T-helper 1 cell (primary cell): ENCODE data around the gene DRAXIN.
A peak's percentile ranks its signal among the peaks of the same experiment; 100 is the strongest.

Experiments
- DNase-seq, 5 donors: peaks; one replicate each; pipeline ENCODE4 v3.0.0-alpha.2; 2012 to 2020
- total RNA-seq, 4 donors: gene quantifications; one replicate each; lab custom pipeline; 2026; lab: John Stamatoyannopoulos, UW

Gene DRAXIN, protein sequence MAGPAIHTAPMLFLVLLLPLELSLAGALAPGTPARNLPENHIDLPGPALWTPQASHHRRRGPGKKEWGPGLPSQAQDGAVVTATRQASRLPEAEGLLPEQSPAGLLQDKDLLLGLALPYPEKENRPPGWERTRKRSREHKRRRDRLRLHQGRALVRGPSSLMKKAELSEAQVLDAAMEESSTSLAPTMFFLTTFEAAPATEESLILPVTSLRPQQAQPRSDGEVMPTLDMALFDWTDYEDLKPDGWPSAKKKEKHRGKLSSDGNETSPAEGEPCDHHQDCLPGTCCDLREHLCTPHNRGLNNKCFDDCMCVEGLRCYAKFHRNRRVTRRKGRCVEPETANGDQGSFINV
- total RNA-seq: 0.27 to 1.1 (median 0.39) reads per million in 4 donors

DNA sequence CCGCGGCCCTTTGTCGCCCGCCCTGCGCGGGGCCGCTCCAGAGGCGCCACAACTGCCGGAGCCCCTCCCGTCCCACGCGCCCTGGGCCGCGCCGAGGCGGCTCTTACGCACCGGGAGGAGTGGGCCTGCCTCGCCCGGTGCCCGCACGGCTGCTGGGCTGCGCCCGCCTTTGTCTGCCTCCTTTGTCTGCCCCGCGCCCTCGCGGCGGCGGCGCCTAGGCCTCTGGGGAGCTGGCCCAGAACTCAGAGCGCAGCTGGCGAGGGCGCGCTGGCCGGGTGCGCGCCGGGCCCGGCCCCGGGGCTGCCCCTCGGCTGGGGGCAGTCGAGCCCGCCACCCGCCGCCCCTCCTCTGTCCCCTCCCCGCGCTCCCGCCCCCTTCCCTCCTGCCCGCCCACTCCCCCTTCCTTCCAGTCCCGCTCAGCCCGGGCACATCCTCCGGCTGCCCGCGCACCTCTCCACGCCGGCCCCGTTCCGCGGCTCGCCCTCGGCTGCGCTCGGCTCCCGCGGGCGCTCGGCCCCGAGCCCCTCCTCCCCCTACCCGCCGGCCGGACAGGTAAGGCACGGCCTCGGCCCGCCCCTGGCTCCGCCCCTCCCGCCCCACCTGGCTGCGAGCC, at the start of gene DRAXIN:
Gene DRAXIN, plus strand, starts transcription at position 409 of the 613 bp plus-strand sequence. CDS start 14,549 bp downstream, outside the sequence.
- DNase-seq: no peak

DNA sequence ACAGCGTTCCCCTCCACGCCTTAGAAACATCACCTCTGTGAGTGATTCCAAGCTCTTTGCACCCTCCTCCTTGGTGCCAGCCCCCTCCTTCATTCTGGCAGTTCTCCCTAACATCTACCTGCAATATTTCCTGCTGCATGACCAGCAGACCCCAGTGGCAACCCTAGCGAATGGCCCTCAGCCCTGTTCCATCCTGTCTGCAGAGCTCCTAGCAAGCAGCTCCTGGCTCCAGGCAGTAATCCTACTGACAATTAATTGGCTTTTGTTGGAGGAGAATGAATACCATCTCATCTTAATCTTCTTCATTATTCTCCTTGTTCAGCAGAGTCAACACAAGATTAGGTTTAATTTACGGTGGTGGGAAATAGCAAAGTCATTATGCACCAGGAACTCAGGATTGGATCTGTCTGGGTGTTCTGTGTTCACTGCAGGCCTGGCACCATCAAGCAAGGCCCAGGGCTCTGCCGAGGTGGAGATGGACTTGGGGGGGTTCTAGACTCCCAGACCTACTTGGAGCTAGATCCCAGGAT, 49.7 kb upstream of the DRAXIN start:
- DNase-seq: no peak

DNA sequence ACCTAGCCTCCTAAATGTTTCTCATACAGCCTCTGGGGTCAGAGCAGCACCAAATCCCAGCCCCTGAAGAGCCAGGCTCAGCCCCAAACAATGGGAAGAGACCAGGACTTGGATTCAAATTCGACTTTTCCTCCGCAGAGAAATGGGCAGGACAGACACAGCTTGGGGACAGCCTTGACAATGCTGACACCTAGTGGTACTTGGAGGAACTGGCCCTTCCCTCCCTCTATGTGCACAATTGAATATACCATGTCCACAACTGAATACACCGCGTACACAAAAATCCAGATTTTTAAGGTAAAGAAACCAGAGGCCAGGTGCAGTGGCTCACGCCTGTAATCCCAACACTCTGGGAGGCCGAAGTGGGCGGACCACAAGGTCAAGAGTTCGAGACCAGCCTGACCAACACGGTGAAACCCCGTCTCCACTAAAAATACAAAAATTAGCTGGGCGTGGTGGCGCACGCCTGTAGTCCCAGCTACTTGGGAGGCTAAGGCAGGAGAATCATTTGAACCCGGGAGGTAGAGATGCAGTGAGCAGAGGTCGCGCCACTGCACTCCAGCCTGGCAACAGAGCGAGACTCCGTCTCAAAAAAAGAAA, 49.0 kb upstream of the DRAXIN start:
- peak in 4 of 5 donors; percentile 42 to 67 (median 58) for DNase-seq

DNA sequence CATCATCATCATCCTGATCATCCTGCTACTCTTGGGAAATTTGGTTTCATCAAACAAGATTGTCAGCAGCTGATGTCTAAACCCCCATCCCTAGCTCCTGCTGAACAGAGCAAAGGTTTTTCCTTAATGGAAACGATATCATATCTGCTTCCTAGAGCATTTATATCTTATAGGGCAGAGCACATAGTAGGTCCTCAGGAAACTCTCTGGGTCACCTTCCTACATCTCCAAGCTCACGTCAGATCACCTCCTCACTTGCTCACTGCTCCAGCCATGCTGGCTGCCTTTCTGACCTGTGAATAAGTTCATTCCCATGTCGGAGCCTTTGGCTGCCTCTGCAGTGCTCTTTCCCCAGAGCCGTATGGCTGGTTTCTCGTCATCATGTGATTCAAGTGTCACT, 47.7 kb upstream of the DRAXIN start:
- DNase-seq: no peak

DNA sequence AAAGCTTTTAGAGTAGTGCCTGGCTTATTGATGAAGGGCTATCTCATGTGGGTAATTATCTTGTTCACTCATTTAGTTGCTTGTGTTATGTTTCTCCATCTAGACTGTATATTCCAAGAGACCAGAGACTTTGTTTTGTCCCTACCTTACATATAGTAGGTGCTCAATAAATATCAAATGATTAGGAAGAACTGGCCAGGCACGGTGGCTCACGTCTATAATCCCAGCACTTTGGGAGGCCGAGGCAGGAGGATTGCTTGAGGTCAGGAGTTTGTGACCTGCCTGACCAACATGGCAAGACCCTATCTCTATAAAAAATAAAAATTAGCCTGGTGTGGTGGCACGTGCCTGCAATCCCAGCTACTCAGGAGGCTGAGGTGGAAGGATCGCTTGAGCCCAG, 46.2 kb upstream of the DRAXIN start:
- no peak for DNase-seq

DNA sequence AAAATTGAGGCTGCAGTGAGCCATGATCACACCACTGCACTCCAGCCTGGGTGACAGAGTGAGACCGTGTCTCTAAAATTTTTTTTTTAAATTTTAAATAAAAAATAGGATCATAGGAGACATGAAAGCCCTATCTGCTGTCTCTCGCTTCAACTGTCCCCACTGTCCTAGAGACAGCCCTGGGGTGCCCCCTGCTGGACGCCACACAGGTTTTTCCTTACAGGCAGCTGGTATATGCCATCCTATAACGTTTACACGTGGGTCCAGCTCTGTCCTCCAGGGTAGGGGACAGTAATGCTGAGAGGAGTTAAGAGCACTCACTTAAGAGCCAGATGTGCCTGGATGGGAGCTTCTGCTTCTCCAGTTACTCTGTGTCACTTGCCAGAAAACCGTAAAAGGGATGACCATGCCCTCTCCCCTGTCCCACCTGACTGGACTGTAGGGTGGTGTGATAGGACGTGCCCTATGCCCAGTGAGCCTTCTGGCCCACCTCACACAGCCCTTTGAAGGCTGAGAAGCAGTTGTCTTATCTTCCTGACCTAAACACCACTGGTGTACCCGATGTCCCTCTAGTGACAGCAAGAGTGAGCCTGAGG, 45.7 kb upstream of the DRAXIN start:
- peak; percentile 44 to 79 (median 68) for DNase-seq

DNA sequence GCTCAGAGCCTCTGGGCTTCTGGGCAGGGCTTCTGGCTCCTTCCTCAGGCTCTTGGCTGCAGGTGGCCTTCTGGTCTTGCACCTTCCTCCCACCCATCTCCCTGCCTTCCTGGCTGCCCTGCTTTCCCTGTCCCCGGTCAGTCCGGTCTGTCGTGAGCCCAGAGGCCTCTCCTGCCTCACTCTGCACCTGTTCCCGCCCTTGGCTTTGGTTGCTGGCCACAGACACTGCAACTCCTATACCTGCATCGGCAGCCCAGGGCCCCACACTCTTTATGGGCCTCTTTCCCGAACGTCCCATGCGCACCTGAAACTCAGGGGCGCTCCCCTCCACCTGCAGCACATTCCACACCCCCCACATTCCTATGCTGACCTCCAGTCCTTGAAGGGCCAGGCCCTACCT, 45.2 kb upstream of the DRAXIN start:
- DNase-seq: no peak

DNA sequence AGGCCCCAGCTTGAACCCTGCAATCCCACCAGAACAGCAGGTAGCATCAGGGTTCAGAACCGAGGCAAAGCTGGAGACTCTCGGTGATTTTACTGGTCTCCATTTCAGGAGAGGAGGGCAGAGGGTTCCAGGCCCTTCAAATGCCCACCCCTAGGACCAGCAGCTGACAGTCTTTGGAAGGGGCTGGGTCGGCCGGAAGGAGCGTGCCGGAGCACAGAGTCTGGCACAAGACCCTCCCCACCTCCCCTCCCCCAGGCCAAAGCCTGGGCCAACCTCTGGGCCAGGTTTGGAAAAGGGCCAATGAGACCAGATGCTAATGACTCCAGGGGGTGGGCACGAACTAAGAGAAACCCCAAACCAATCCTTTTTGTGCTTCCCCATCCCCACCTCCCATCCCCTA, 44.2 kb upstream of the DRAXIN start:
- no peak for DNase-seq

DNA sequence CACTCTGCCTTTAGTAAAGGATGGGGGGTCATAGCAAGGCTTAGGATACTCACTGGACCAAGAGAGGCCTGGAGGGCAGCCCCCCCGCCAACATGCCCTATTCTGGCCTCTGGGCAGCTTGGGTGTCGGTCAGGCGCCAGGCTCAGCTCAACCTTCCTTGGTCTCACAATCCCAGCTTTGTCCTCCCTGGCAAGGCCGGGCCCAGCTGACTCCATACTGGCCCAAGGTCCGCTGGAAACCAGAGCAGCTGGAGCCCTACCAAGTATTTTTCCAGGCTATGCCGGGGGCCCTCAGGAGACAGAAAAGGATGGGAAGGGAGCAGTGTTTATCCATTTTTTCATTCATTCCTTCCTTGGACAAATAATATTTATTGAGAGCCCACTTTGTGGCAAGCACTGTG, 43.5 kb upstream of the DRAXIN start:
- DNase-seq: no peak

DNA sequence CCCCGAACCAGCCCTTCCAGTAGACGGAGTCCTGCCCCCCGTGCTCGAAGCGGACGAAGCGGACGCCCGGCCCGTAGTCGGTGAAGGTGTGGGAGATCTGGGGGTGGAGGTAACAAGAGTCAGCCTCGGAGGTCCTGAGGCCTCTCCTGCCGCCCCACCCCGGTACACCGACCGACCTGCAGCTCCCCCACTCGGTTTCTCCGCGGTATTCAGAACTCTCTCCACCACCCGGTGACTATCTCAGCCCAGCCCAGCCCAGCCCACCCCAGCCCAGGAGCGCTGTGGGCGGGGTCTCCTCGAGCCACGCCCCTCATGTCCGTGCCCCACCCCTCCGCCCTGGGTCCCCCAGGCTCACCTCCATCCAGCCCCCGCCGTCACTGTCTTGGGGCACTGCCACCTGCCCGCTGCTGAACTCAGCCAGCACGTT, 42.8 kb upstream of the DRAXIN start:
- peak in 2 of 5 donors; percentile 38 to 50 for DNase-seq

DNA sequence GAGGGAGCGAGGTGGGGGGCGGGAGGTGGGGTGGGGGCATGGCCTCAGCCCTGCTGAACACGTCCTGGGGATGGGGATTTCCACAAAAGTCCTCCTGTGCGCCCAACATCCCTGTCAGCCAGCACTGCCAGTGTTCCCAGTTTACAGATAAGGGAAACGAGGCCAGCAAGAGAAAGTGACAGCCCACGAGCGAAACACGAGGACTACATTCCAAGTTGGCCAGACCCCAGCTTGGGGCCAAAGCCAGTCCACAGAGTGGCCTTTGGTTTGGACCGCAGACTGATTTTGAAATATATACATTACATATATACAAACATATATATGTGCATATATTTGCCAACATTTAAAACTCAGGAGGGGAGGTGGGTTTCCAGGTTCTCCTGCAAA, 42.3 kb upstream of the DRAXIN start:
- DNase-seq: no peak

DNA sequence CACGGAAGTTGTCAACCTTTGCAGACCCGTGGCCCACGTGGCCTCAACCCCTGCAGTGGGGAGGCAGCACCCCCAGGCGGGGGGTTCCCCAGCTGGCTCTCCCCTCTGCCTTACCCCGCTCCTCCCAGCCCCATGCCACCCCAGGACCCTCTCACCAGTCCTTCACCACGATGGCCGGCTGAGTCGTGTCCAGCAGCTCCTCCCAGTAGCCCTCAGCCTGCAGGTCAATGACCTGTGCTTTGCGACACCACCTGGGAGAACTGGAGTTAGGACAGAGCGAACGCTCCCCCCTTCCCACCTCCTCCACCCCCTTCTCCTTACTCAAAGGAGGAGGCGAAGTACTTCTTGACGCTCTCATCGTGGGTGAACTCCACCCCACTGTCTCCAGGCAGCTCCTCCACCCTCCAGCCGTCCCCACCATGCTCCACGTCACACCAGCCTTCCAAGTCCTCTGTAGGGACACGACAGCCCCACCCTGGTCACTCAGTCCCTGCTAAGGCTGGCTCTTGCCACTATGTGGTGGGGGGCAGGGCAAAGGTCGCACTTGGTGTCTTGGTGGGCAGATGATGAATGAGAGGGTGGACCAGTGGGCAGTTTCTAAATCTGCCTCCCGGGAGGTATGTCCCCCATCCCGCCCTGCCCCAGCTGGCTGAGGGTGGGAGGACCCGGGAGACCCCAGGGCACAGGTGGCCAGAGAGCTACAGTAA, 41.7 kb upstream of the DRAXIN start:
- no peak for DNase-seq

DNA sequence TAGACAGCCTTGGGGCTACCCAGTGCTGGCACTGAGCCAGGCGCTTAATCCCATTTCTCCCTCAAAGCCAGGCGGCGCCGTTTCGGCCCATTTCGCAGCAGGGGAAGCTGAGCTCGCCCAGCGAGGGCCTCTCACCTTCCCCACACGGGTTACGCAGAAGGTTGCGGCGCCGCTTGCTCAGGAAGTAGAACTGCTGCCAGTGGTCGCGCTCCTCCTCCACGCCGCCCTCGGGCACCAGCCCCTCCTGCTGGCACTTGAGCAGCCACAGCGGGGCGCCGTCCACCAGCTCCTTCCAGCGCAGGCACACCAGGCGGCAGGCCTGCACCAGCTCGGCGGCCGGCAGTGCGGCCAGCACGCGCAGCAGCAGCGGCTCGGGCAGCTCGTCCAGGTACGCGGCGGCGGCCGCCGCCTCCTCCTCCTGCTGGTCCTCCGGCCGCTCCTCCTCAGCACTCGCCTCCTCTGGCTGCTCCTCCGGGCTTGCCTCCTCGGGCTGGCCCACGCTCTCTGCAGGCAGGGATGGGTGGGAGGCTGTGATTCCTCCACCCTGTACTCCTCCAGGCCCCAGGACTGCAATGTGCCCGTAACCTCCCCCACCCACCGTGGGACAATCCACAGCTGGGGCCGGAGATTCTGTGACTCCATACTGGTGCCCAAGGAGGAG, 41.0 kb upstream of the DRAXIN start:
- peak; percentile 65 to 87 (median 69) for DNase-seq

DNA sequence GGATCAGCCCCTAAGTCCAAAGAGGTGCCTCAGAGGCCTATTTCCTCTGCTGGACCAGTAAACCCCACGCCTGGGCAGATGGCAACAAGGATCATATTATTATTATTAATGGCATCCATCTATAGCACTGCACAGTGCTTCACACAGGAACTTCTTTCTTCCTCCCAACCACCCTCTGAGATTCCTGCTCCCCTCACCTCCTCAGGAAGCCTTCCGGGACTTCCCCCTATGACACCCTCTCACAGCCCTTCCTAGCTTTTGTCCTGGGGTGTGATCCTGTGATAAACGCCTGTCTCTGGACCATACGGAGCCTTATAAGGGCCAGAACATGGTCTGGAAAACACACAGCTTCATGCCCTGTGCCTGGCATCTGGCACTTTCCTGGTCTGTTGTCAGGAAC, 40.5 kb upstream of the DRAXIN start:
- DNase-seq: no peak

DNA sequence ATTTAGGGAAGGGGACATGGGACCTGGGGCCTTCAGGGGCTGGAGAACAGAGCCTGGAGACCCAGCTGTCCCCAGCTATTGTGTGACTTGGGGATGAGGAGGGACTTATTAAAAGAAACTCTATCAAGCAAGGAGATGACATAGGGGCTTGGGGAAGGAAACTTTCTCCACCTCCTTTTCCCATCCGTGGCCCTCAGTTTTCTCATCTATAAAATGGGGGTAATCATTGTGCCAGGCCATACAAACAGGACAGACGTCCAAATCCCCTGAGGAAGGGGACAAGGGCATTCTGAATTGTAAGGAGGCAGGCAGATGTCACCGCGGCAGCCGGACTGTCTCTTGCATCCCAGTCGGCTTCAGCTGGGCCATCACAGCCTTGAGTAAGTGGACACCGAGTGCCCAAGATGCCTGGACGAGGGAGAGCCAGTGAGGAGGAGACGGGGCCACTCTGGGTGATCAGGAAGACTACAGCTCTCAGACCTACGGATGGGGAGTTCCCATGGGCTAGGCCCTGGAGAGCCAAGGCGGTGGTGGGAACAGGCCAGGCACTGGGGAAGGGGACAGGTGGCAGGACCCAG, 39.2 kb upstream of the DRAXIN start:
- DNase-seq: no peak

DNA sequence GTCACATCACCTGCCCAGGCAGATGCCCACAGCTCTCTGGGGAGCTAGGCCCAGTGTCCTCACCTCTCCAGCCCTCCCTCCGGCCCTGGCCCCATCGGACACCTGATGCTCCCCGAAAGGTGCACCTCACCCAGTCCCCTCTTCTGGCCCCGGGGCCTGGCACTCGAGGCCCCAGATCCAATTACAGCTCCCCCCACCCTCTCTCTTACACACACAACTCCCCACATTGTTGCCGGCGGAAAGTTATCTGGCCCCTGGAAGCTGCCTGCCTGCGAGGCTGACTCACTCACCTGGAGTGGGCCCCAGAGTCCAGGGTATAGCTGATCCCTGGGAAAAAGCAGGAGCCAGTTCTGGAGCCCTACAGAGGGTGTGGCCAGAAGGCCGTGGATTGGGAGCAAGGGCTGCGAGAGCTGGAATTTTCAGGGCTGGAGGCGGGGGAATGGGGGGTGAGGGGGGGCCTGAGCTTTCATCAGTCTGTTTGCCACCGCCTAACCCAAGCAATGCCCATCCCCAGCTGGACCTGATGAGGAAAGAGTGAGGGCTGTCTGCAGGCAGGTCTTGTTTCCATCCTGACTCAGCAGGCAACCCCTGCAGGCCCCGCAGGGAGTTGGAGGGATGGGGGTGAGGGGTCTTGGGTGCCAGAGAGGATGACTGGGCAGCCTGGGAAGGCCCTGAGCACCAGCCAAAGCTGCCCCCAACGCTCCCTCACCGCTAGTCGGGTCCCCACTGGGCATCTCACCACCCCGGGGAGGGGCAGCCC, 38.2 kb upstream of the DRAXIN start:
- no peak for DNase-seq

DNA sequence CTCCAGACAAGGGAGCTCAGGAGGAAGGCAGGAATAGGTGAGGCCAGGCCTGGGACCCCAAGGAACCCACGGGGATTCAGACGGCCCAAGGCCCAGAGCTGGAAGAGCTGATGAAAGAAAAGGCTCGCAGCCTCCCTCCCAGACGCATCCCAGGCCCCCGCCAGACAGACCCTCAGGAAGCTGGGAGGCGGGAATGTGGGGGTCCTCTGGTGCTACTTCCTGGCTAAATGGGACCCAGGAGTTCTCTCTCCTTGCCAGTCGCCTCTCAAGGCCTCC, 37.7 kb upstream of the DRAXIN start:
- DNase-seq: no peak

DNA sequence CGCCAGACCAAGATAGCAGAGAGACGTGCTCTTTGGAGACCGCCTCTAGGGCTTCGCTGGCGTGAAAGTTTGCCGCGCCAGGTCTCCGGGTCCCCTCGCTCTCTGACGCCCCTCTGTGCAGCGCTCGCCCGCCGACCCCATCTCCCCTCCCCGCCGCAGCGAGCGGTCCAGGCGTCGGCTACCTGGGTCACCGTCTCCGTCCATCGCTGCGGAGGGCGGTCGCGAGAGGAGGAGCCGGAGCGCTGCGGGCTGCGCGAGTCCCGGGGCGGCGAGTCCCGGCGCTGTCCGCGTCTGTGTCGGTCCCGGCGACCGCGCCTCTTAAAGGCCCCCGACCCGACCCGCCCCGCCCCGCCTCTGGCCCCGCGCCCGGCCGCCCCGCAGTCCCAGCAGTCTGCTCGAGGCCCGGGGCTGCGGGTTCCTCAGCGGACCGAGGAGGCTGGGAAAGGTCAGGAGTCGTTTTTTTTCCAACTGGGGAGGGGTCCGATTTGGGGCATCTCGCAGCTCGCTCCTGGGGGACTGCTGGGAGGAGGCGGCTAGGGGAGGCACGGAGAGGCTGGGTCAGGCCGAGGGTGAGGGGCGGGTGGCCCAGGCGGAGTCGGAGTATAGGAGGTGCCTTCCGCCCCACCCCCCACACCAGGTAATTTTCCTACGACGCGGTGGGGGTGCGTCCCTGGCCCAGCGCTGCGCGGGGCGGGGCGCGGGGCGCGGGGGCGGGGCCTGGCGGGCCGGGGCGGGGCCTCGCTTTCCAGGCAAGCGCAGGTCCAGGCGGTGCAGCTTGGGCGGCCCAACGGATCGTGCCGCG, 37.2 kb upstream of the DRAXIN start, which contains the start of the genes FBXO2 and FBXO44:
Gene FBXO2, minus strand, starts transcription at position 293 of the 802 bp plus-strand sequence. Its CDS starts 89 bp downstream, at position 204.
Gene FBXO44, plus strand, starts transcription at position 741 of the 802 bp plus-strand sequence. CDS start 959 bp downstream, outside the sequence.
- peak; percentile 47 to 64 (median 61) for DNase-seq

DNA sequence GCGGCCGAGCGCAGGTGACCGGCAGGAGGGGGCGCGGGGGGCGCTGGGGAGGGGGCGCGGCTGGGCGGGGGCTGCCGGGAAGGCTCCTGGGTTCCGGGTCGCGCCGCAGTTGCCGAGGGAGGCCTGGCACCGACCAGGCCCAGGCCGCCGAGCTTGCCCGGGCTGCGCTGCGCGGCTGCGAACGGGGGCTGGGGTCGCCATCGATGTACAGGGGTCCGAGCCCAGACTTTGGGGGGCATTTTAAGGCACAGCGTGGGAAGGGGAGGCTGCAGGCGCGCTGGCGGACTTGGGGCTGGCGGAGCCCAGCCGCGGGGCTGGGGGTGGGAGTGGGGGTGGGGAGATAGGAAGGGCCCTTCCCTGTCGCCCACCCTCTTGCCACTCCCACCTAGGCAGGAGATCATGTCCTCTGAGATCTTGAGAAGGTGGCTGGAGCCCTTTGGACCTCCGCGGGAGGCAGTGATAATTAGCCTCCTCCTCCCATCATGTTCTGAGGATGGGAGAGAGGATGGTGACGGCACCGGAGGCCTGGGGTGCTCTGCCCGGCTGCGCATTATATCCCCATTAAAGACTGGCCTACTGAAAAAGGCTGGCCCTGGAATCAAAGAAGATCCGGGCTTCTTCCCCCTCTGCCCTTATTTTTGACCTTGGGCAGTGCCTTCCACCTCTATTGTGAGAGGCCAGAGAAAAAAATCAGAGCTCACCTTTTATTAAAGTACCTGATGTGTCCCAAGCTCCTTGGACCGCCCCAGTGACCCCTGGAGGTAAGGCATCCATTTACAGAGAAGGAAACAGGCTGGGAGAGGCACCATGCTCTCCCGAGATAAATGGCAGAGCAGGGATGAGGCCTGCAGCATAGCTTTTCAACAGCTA, 36.3 kb upstream of the DRAXIN start:
- DNase-seq: no peak
